ENCODE measurements around the gene GDF2.

The GDF2 gene

DNA sequence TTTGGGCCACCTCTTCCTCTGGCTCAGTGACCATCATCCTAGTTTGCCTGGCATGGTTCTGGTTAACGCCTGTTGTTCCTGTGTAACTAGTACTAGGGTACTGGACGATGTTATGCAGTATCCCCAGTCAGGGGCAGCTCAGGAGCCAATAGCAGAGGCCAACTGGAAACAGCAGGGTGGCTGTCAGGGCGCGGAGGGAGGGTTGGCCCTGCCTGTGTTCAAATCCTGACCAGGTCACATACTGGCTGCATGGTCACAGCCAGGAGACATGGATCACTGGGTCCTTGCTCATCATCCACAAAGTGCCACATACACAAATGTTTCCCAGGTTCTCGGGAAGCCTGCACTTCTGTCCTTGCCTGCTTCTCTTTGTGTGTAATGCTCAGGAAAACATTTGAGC is 13.7 kb downstream of the GDF2 start:
- no peak for DNase-seq

DNA sequence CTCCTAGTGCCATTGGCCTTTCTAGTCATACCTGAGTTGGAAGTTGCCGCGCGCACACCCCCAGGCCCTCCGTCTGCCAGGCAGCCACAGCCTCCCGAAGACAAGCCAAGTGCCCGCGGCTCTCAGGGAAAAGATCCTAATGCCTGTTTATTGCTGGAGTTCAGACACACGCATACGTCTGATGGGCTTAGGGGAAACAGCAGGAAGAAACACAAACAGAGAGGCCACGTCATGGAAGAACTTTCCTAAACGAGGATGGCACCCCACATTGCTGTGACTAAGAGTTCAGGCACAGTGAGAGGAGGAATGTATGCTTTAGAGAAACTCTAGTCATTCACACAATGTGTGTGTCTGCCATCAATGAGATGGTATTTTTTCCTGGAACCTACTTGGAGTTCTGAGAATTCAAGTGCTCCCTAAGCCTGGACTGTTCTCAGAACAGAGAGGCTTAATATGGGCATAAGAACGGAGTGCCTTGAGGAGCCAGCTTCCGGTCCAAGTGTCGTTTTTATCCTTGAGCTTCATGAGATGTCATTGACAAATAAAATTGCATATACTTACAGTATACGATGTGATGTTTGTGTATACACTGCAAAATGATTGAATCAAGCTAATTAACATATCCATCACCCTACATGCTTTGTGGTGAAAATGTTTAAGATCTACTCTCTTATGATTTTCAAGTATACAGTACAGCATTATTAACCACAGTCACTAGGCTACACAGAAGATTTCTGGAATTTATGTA is 14.3 kb downstream of the GDF2 start:
- DNase-seq = peak; percentile 84

- DNase-seq = no peak
Observed at GRCh38 chr10:47337310-47337709, 15.1 kb downstream of the GDF2 start.

- DNase-seq = no peak
Observed at GRCh38 chr10:47339186-47339735, 17.0 kb downstream of the GDF2 start.

DNA sequence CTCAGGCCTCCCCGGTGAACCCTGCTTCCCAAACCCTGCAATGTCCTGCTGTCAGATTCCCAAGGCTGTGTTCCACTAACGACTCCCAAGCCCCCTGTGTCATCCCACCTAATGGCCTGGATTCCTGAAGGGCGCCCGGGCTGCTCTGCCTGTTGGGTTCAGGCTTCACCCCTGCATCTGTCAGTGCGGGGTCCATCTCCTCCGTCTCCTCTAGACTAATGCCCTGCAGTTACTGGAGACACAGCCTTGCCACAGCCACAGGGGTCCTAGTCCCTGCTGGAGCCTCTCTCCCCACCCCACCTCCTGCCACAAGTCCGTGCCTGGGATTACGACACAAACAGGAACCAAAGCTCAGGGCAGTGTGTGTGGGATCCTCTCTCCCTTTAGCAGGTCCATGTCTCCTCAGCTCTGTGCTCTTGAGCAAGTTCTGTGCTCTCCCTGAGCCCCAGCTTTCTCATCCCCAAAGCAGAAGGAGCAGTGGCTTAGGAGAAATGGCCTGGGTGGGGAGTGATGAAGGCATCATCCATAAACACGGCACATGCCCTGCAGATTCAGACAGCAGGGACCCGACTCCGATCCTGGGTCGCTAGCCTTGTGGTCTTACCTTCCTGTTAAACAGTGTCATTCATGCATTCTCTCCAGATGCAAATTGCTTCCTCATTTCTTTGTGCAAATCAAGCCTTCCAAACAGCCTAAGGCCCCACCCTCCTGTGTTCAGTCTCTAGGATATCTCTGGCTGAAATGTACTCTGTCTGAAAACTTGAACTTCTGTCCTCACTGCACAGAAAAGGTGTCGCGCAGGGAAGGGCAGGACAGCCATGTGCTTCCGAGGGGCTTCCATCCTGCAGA is 17.7 kb downstream of the GDF2 start:
- DNase-seq = no peak

DNA sequence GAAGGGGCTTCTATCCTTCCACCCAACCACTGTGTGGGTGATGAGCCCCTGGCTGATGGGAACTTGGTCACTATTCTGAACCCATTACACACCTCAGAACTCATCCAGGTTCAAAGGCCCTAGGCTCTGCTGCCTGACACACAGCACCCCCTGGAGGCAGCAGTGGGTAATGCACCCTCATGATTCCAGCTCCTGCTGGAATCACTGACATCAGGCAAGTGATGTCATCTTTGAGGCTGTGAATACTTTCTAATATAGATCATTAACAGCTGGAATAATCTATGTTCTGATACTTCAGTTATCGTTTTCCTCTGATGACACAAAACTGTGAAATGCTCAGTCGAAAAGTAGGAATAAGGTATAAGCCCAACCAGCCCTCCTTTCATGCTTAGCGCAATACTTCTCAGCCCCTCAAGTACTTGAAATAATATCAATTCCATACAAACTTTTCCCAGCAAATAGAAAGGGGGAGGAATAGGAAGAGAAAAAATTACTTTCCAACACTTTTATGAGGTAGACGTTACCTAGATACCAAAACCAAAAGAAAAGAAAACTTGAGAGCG is 18.4 kb downstream of the GDF2 start:
- DNase-seq = peak; percentile 61

- no peak for DNase-seq
Observed at GRCh38 chr10:47344996-47345870, 23.0 kb downstream of the GDF2 start.

DNA sequence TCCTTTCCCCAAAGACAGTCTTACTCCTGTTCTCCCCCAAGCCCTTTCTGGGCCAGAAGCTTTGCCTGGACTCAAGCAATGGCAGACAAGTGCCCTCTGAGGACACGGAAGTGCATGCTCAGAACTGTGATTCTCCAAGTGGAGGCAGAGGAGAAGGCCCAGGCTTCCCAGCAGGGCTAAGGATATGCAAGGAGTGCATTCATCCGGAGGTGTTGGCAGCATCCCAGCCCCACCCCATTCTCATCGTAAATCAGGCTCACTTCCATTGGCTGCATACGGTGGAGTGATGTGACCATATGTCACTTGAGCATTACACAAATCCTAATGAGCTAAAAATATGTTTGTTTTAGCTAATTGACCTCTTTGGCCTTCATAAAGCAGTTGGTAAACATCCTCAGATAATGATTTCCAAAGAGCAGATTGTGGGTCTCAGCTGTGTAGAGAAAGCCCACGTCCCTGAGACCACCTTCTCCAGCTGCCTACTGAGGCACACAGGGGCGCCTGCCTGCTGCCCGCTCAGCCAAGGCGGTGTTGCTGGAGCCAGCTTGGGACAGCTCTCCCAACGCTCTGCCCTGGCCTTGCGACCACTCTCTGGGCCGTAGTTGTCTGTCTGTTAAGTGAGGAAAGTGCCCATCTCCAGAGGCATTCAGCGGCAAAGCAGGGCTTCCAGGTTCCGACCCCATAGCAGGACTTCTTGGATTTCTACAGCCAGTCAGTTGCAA is 24.5 kb downstream of the GDF2 start:
- DNase-seq = no peak

DNA sequence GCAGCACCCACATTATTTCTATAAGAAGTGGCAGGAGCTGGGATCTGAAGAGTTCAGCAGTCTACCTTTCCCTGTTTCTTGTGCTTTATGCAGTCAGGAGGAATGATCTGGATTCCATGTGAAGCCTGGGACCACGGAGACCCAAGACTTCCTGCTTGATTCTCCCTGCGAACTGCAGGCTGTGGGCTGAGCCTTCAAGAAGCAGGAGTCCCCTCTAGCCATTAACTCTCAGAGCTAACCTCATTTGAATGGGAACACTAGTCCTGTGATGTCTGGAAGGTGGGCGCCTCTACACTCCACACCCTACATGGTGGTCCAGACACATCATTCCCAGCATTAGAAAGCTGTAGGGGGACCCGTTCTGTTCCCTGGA is 25.0 kb downstream of the GDF2 start:
- no peak for DNase-seq

DNA sequence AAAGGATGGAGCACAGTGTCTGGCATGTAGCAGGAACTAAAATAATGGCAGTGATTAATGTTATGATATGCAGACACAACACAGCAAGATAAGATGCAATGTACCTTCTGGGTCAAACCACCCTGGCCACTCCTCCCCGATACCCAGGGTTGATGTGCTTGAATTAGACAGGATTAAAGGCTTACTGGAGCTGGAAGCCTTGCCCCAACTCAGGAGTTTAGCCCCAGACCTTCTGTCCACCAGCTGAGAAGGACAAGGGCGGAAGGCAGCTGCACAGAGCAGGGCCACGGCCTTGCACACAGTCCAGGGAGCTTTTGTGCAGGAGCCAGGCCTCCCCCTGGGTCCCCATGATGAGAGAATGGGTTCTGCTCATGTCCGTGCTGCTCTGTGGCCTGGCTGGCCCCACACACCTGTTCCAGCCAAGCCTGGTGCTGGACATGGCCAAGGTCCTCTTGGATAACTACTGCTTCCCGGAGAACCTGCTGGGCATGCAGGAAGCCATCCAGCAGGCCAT is 25.9 kb downstream of the GDF2 start, which contains the start of gene RBP3:
Gene RBP3 (plus strand): TSS at position 226 of the 514 bp plus-strand sequence. CDS start 122 bp downstream, at position 348.
- no peak for DNase-seq

GRCh38 chr10:47348661-47349470 is 26.6 kb downstream of the GDF2 start:
- no peak for DNase-seq

DNA sequence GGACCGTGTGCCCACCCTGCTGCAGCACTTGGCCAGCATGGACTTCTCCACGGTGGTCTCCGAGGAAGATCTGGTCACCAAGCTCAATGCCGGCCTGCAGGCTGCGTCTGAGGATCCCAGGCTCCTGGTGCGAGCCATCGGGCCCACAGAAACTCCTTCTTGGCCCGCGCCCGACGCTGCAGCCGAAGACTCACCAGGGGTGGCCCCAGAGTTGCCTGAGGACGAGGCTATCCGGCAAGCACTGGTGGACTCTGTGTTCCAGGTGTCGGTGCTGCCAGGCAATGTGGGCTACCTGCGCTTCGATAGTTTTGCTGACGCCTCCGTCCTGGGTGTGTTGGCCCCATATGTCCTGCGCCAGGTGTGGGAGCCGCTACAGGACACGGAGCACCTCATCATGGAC is 27.3 kb downstream of the GDF2 start:
- no peak for DNase-seq

DNA sequence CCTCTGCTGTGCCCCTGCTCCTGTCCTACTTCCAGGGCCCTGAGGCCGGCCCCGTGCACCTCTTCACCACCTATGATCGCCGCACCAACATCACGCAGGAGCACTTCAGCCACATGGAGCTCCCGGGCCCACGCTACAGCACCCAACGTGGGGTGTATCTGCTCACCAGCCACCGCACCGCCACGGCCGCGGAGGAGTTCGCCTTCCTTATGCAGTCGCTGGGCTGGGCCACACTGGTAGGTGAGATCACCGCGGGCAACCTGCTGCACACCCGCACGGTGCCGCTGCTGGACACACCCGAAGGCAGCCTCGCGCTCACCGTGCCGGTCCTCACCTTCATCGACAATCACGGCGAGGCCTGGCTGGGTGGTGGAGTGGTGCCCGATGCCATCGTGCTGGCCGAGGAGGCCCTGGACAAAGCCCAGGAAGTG is 27.7 kb downstream of the GDF2 start:
- DNase-seq = no peak

- no peak for DNase-seq
Observed at GRCh38 chr10:47350671-47351640, 28.7 kb downstream of the GDF2 start.

- no peak for DNase-seq
Observed at GRCh38 chr10:47351899-47352815, 29.9 kb downstream of the GDF2 start.

GRCh38 chr10:47353351-47353750 is 31.1 kb downstream of the GDF2 start:
- DNase-seq = no peak

GRCh38 chr10:47354165-47354564 is 31.9 kb downstream of the GDF2 start:
- DNase-seq = no peak

- no peak for DNase-seq
Observed at GRCh38 chr10:47354900-47355299, 32.6 kb downstream of the GDF2 start.

All from hematopoietic multipotent progenitor cell treated with erythropoietin and hydrocortisone succinate and interleukin-3 and kit ligand, for 8 days (in vitro differentiated cells).